Measurements from ENCODE around the gene NUFIP2.

NUFIP2 gene

GRCh38 chr17:29248845-29249244, 45.1 kb downstream of the NUFIP2 start:
- no peak for TF ChIP-seq CTCF (IDR thresholded peaks at IDR 0.05; ENCODE audit: extremely low read depth, insufficient read depth, missing control alignments)
- no peak for DNase-seq (ENCODE audit: low spot score)
- in situ Hi-C loops (cut with MboI; ENCODE audit: low pct_unique_long_range_greater_than_20kb, low sequenced_read_pairs, unreplicated experiment), result no loop called here

- no peak for TF ChIP-seq CTCF (IDR thresholded peaks at IDR 0.05; ENCODE audit: extremely low read depth, insufficient read depth, missing control alignments)
- DNase-seq (ENCODE audit: low spot score), result no peak
- in situ Hi-C loops (cut with MboI; ENCODE audit: low pct_unique_long_range_greater_than_20kb, low sequenced_read_pairs, unreplicated experiment), result no loop called here
Observed at GRCh38 chr17:29247219-29247618, 46.7 kb downstream of the NUFIP2 start.

- no peak for DNase-seq (ENCODE audit: low spot score)
- in situ Hi-C loops (cut with MboI; ENCODE audit: low pct_unique_long_range_greater_than_20kb, low sequenced_read_pairs, unreplicated experiment), result no loop called here
- no peak for TF ChIP-seq CTCF (IDR thresholded peaks at IDR 0.05; ENCODE audit: extremely low read depth, insufficient read depth, missing control alignments)
Observed at GRCh38 chr17:29246628-29247027, 47.3 kb downstream of the NUFIP2 start, which contains the start of gene CRYBA1. Gene CRYBA1, plus strand, starts transcription at chr17:29246859. Its CDS starts 5 bp downstream, at chr17:29246864.

GRCh38 chr17:29245401-29245800, 48.5 kb downstream of the NUFIP2 start:
- no peak for DNase-seq (ENCODE audit: low spot score)
- in situ Hi-C loops (cut with MboI; ENCODE audit: low pct_unique_long_range_greater_than_20kb, low sequenced_read_pairs, unreplicated experiment), result no loop called here

GRCh38 chr17:29243792-29244191, 50.2 kb downstream of the NUFIP2 start:
- peak; percentile 36 for TF ChIP-seq CTCF (IDR thresholded peaks at IDR 0.05; ENCODE audit: extremely low read depth, insufficient read depth, missing control alignments)
- DNase-seq (ENCODE audit: low spot score), result peak; percentile 44
- in situ Hi-C loops (cut with MboI; ENCODE audit: low pct_unique_long_range_greater_than_20kb, low sequenced_read_pairs, unreplicated experiment), result no loop called here

More at GRCh38 chr17:29245401-29245800, 48.5 kb downstream of the NUFIP2 start:
- no peak for TF ChIP-seq CTCF (IDR thresholded peaks at IDR 0.05; ENCODE audit: extremely low read depth, insufficient read depth, missing control alignments)

GRCh38 chr17:29242790-29243189, 51.2 kb downstream of the NUFIP2 start:
- in situ Hi-C loops (cut with MboI; ENCODE audit: low pct_unique_long_range_greater_than_20kb, low sequenced_read_pairs, unreplicated experiment), result no loop called here
- TF ChIP-seq CTCF (IDR thresholded peaks at IDR 0.05; ENCODE audit: extremely low read depth, insufficient read depth, missing control alignments), result no peak
- DNase-seq (ENCODE audit: low spot score), result no peak

GRCh38 chr17:29242051-29242450, 51.9 kb downstream of the NUFIP2 start:
- no peak for DNase-seq (ENCODE audit: low spot score)
- no peak for TF ChIP-seq CTCF (IDR thresholded peaks at IDR 0.05; ENCODE audit: extremely low read depth, insufficient read depth, missing control alignments)
- in situ Hi-C loops (cut with MboI; ENCODE audit: low pct_unique_long_range_greater_than_20kb, low sequenced_read_pairs, unreplicated experiment), result no loop called here

Measured in GM13977 (cell line).